ENCODE data around the gene NCOA3. TPM values are rescaled to one million over a fixed set of nuclear protein-coding genes. Genes with fewer than 3 reads are reported as not detected.

Gene NCOA3
- total RNA-seq, 1 experiment from 2014 or later: 23.3 TPM

DNA sequence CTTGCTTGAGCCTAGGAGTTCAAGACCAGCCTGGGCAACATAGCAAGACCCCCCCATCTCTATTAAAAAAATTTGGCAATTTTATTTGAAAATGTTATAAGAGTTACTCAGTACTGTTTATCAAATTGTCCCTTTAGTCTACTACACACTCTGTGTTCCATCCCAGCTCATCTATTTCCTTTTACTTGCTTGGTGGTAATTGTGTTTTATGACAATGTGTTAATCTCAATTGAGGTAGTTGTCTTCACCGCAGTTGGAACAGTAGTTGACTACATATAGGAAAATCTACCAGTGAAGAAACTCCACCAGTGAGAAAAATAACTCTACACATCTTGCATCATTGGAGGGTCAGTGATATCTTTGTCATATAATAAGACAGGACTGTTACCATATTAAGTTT is 8.0 kb downstream of the NCOA3 start:
- no peak for DNase-seq
- peaks cover 17% of the 10 kb centered on the region; the same call in 1 of the 2 replicates for H3K79me2 ChIP-seq (ENCODE audit: insufficient read depth, low read length)
- H2BK15ac ChIP-seq (ENCODE audit: low read depth, low read length): no peak overlapping the region
- no peak overlapping the region for H3K27ac ChIP-seq (ENCODE audit: insufficient read length, low read depth, low read length)
- no peak overlapping the region for H3K9ac ChIP-seq (ENCODE audit: extremely low read depth, insufficient read length, low read length)
- H3K4me1 ChIP-seq (ENCODE audit: insufficient read depth, low read length): peaks cover 5% of the 10 kb centered on the region
- H3K23me2 ChIP-seq (ENCODE audit: insufficient read length, low read depth, low read length, poor library complexity, severe bottlenecking): no peaks in the 10 kb centered on the region
- H3K14ac ChIP-seq (ENCODE audit: insufficient read depth, low read length): no peak overlapping the region
- TF ChIP-seq, protein P1, sequence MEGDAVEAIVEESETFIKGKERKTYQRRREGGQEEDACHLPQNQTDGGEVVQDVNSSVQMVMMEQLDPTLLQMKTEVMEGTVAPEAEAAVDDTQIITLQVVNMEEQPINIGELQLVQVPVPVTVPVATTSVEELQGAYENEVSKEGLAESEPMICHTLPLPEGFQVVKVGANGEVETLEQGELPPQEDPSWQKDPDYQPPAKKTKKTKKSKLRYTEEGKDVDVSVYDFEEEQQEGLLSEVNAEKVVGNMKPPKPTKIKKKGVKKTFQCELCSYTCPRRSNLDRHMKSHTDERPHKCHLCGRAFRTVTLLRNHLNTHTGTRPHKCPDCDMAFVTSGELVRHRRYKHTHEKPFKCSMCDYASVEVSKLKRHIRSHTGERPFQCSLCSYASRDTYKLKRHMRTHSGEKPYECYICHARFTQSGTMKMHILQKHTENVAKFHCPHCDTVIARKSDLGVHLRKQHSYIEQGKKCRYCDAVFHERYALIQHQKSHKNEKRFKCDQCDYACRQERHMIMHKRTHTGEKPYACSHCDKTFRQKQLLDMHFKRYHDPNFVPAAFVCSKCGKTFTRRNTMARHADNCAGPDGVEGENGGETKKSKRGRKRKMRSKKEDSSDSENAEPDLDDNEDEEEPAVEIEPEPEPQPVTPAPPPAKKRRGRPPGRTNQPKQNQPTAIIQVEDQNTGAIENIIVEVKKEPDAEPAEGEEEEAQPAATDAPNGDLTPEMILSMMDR (conservative IDR thresholded peaks at IDR 0.05): no peak
- peaks cover 15% of the 10 kb centered on the region for H3K79me1 ChIP-seq (ENCODE audit: insufficient read depth, low read depth, low read length, poor library complexity, severe bottlenecking)
- no peak overlapping the region for H3T11ph ChIP-seq (ENCODE audit: low read length)
- H3K23ac ChIP-seq (ENCODE audit: insufficient read length, low read depth, low read length): no peak overlapping the region
- H4K20me1 ChIP-seq (ENCODE audit: control insufficient read depth, insufficient read depth, insufficient read length): no peaks in the 10 kb centered on the region
- no peak overlapping the region for H4K91ac ChIP-seq (ENCODE audit: insufficient read length, low read depth, low read length)
- WGBS (ENCODE audit: extremely low coverage, insufficient read length, low lambda C conversion rate): no CpG with 5 or more reads among the region's 1 CpG
- no peak overlapping the region for H3K4ac ChIP-seq (ENCODE audit: low read depth, low read length)
- no peak overlapping the region for H2BK120ac ChIP-seq (ENCODE audit: low read depth, low read length, poor library complexity, severe bottlenecking)
- no peaks in the 10 kb centered on the region for H3K9me3 Mint-ChIP-seq
- no peak overlapping the region for H2AK5ac ChIP-seq (ENCODE audit: insufficient read length, low read length)
- no peak overlapping the region for H3K27ac Mint-ChIP-seq
- no peaks in the 10 kb centered on the region for H3K9me3 ChIP-seq (ENCODE audit: control insufficient read depth, low read depth, low read length)
- H3K36me3 Mint-ChIP-seq (ENCODE audit: insufficient read depth in 1 of 3, low read depth in 3 of 3): peaks cover 0 to 5% (median 3%) of the 10 kb centered on the region in 3 experiments; a peak in 4 of 7 replicates
- no peak overlapping the region for H3K4me2 ChIP-seq (ENCODE audit: insufficient read depth, insufficient read length, low read length)
- H2BK20ac ChIP-seq (ENCODE audit: low read depth, low read length, poor library complexity, severe bottlenecking): no peak overlapping the region
- H3K27me3 ChIP-seq (ENCODE audit: insufficient read depth, low read length): no peaks in the 10 kb centered on the region
- H3K56ac ChIP-seq (ENCODE audit: insufficient read length, low read depth, low read length): no peak overlapping the region
- no peak overlapping the region for H4K5ac ChIP-seq (ENCODE audit: insufficient read length, low read depth, low read length)
- H4K8ac ChIP-seq (replicated peaks; ENCODE audit: insufficient read length, low read depth, low read length): no peak overlapping the region
- H3K18ac ChIP-seq (ENCODE audit: insufficient read length, low read depth, low read length): no peak overlapping the region
- H3K4me1 Mint-ChIP-seq: peaks cover 36 to 51% of the 10 kb centered on the region in 2 experiments
- H3K4me3 Mint-ChIP-seq: no peak overlapping the region
- H3K27me3 Mint-ChIP-seq (ENCODE audit: low read depth): no peaks in the 10 kb centered on the region
- no peak overlapping the region for H2AFZ ChIP-seq (ENCODE audit: low read length)
- no peak overlapping the region for H2BK5ac ChIP-seq (ENCODE audit: insufficient read length, low read length)
- no peak overlapping the region for H2BK12ac ChIP-seq (ENCODE audit: insufficient read length, low read depth, low read length)

Measured in H9 (cell line).